K562 (cell line): Measurements from ENCODE around the gene ATXN7L1.

Source experiments
- ARID2 ChIP-seq: fragments of 450-650 bp; IDR thresholded peaks from 2 replicates; pipeline ENCODE4 v1.6.1; 2017; ENCODE audit warnings: antibody characterized with exemption, mild to moderate bottlenecking
- EP300 ChIP-seq: IDR thresholded peaks from 2 replicates; pipeline ENCODE4 v1.6.1; 2012; ENCODE audit warnings: low read length, improper control_type of control experiment
- EZH2 ChIP-seq: IDR thresholded peaks from 2 replicates; pipeline ENCODE4 v1.6.1; 2012; ENCODE audit warnings: low read depth, mild to moderate bottlenecking, inconsistent platforms, low read length, borderline replicate concordance
- KLF13 ChIP-seq: fragments of 450-650 bp; IDR thresholded peaks from 2 replicates; pipeline ENCODE4 v1.6.1; 2016; ENCODE audit warnings: missing genetic modification characterization, low read depth, mild to moderate bottlenecking, missing compliant biosample characterization, moderate library complexity, borderline replicate concordance
- LEF1 ChIP-seq: fragments of 450-650 bp; IDR thresholded peaks from 2 replicates; pipeline ENCODE4 v1.6.1; 2016; ENCODE audit warnings: mild to moderate bottlenecking
- POLR3G ChIP-seq: IDR thresholded peaks from 2 replicates; pipeline ENCODE4 v1.6.1; 2011; ENCODE audit not compliant: insufficient read length, insufficient replicate concordance; ENCODE audit errors: extremely low read depth
- RAD21 ChIP-seq, 2 experiments: fragments of 250-450 bp in 1 of 2; fragments of 450-650 bp in 1 of 2; sonication (Bioruptor Pico) in 1 of 2; formaldehyde crosslinking in 1 of 2; IDR thresholded peaks in 1 of 2; conservative IDR thresholded peaks in 1 of 2; 2 replicates each; pipeline versions ENCODE4 v1.4.0 to v1.8.0; 2020 to 2022; ENCODE audit warnings: mild to moderate bottlenecking in 2 of 2, moderate library complexity in 1 of 2
- SIN3A ChIP-seq, 2 experiments: fragments of 150-350 bp in 1 of 2; IDR thresholded peaks; 2 replicates each; pipeline ENCODE4 v1.6.1; 2011 to 2016; ENCODE audit warnings: borderline replicate concordance in 2 of 2, low read depth in 2 of 2, low read length in 2 of 2, mild to moderate bottlenecking in 2 of 2, moderate library complexity in 2 of 2; ENCODE audit not compliant: control insufficient read depth in 1 of 2
- YY1 ChIP-seq, 3 experiments: IDR thresholded peaks; 2 replicates each; pipeline ENCODE4 v1.6.1; 2011; ENCODE audit warnings: low read length in 2 of 3, mild to moderate bottlenecking in 2 of 3, moderate library complexity in 2 of 3, borderline replicate concordance in 1 of 3, control low read depth in 1 of 3, low read depth in 1 of 3; ENCODE audit not compliant: insufficient read depth in 3 of 3, insufficient replicate concordance in 2 of 3, control insufficient read depth in 1 of 3, insufficient read length in 1 of 3; ENCODE audit errors: extremely low read depth in 1 of 3
- ZZZ3 ChIP-seq: fragments of 450-650 bp; IDR thresholded peaks from 2 replicates; pipeline ENCODE4 v1.6.1; 2016; ENCODE audit warnings: antibody characterized with exemption, mild to moderate bottlenecking, moderate library complexity
- TF ChIP-seq, protein P1 (sequence below): fragments of 250-450 bp; sonication (Bioruptor Pico); IDR thresholded peaks from 2 replicates; pipeline ENCODE4 v1.8.0; 2022; ENCODE audit warnings: inconsistent platforms
- TF ChIP-seq, protein P2 (sequence below), 3 experiments: IDR thresholded peaks in 2 of 3; conservative IDR thresholded peaks in 1 of 3; 2 replicates each; pipeline ENCODE4 v1.5.1; 2011 to 2012; ENCODE audit warnings: low read length in 3 of 3, mild to moderate bottlenecking in 3 of 3, control low read depth in 2 of 3, improper control_type of control experiment in 1 of 3, inconsistent platforms in 1 of 3, low read depth in 1 of 3, mixed read lengths in 1 of 3, moderate library complexity in 1 of 3; ENCODE audit not compliant: insufficient read depth in 2 of 3
- TF ChIP-seq, protein P3 (sequence below), 2 experiments: fragments of 450-650 bp in 1 of 2; IDR thresholded peaks; 2 replicates each; pipeline ENCODE4 v1.6.1; 2011 to 2017; ENCODE audit warnings: low read depth in 2 of 2, antibody characterized with exemption in 1 of 2, borderline replicate concordance in 1 of 2, low read length in 1 of 2, mild to moderate bottlenecking in 1 of 2, mixed read lengths in 1 of 2; ENCODE audit not compliant: control insufficient read depth in 1 of 2

DNA sequence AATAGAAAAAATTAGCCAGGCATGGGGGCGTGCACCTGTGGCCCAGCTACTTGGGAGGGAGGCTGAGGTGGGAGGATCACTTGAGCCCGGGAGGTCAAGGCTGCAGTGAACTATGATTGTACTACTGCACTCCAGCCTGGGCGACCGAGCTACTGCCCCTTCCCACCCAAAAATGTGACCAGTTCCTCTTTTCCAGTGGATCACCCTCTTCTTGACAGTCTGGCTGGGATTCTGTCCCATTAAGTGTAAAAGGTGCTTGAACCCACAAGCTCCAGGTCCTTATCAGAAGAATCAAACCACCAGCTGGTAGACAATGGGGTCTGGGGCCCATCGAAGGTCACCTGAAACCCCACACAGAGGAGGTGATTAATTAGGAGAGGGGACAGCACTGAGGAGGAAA lies 14.1 kb downstream of the ATXN7L1 start:
- TF ChIP-seq LEF1 (no peak), SIN3A (IDR thresholded peaks at IDR 0.05; ENCODE audit: borderline replicate concordance in 2 of 2, control insufficient read depth in 1 of 2, low read depth in 2 of 2, low read length in 2 of 2) (no peak), RAD21 (CRISPR knock-in tag; conservative IDR thresholded peaks at IDR 0.05 in 1 of 2, IDR thresholded peaks at IDR 0.05 in 1 of 2) (no peak), ZZZ3 (no peak), KLF13 (tag) (no peak), EP300 (no peak), ARID2 (no peak), EZH2 (no peak), POLR3G (no peak), YY1 (IDR thresholded peaks at IDR 0.05; ENCODE audit: borderline replicate concordance in 1 of 3, control insufficient read depth in 1 of 3, extremely low read depth in 1 of 3, insufficient read depth in 3 of 3, insufficient read length in 1 of 3, insufficient replicate concordance in 2 of 3, low read depth in 1 of 3, low read length in 2 of 3) (no peak)
- TF ChIP-seq, protein P1, sequence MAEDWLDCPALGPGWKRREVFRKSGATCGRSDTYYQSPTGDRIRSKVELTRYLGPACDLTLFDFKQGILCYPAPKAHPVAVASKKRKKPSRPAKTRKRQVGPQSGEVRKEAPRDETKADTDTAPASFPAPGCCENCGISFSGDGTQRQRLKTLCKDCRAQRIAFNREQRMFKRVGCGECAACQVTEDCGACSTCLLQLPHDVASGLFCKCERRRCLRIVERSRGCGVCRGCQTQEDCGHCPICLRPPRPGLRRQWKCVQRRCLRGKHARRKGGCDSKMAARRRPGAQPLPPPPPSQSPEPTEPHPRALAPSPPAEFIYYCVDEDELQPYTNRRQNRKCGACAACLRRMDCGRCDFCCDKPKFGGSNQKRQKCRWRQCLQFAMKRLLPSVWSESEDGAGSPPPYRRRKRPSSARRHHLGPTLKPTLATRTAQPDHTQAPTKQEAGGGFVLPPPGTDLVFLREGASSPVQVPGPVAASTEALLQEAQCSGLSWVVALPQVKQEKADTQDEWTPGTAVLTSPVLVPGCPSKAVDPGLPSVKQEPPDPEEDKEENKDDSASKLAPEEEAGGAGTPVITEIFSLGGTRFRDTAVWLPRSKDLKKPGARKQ (CRISPR knock-in tag) = no peak
- TF ChIP-seq, protein P2, sequence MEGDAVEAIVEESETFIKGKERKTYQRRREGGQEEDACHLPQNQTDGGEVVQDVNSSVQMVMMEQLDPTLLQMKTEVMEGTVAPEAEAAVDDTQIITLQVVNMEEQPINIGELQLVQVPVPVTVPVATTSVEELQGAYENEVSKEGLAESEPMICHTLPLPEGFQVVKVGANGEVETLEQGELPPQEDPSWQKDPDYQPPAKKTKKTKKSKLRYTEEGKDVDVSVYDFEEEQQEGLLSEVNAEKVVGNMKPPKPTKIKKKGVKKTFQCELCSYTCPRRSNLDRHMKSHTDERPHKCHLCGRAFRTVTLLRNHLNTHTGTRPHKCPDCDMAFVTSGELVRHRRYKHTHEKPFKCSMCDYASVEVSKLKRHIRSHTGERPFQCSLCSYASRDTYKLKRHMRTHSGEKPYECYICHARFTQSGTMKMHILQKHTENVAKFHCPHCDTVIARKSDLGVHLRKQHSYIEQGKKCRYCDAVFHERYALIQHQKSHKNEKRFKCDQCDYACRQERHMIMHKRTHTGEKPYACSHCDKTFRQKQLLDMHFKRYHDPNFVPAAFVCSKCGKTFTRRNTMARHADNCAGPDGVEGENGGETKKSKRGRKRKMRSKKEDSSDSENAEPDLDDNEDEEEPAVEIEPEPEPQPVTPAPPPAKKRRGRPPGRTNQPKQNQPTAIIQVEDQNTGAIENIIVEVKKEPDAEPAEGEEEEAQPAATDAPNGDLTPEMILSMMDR (IDR thresholded peaks at IDR 0.05 in 2 of 3, conservative IDR thresholded peaks at IDR 0.05 in 1 of 3; ENCODE audit: insufficient read depth in 2 of 3, low read depth in 1 of 3, low read length in 3 of 3) = no peak
- TF ChIP-seq, protein P3, sequence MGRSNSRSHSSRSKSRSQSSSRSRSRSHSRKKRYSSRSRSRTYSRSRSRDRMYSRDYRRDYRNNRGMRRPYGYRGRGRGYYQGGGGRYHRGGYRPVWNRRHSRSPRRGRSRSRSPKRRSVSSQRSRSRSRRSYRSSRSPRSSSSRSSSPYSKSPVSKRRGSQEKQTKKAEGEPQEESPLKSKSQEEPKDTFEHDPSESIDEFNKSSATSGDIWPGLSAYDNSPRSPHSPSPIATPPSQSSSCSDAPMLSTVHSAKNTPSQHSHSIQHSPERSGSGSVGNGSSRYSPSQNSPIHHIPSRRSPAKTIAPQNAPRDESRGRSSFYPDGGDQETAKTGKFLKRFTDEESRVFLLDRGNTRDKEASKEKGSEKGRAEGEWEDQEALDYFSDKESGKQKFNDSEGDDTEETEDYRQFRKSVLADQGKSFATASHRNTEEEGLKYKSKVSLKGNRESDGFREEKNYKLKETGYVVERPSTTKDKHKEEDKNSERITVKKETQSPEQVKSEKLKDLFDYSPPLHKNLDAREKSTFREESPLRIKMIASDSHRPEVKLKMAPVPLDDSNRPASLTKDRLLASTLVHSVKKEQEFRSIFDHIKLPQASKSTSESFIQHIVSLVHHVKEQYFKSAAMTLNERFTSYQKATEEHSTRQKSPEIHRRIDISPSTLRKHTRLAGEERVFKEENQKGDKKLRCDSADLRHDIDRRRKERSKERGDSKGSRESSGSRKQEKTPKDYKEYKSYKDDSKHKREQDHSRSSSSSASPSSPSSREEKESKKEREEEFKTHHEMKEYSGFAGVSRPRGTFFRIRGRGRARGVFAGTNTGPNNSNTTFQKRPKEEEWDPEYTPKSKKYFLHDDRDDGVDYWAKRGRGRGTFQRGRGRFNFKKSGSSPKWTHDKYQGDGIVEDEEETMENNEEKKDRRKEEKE (IDR thresholded peaks at IDR 0.05; ENCODE audit: borderline replicate concordance in 1 of 2, control insufficient read depth in 1 of 2, low read depth in 2 of 2, low read length in 1 of 2) = no peak
